HL-60 (cell line): ENCODE results near the gene AKNA.
"Not testable (repeated sequence)": the region's sequence is repeated elsewhere in the genome, so short reads cannot be mapped to it uniquely, and the experiment has no call there.

ENCODE experiments used
- DNase-seq, 2 experiments: peaks; one replicate each; pipeline ENCODE4 v3.0.0-alpha.2; 2010 to 2020; ENCODE audit warnings: low read depth in 1 of 2, low spot score in 1 of 2
- H3K27ac ChIP-seq: fragments of 250-450 bp; sonication (Bioruptor Pico); replicated peaks from 2 replicates; pipeline ENCODE4 v1.5.1; 2020; ENCODE audit warnings: mild to moderate bottlenecking, moderate library complexity
- H3K27me3 ChIP-seq: fragments of 250-450 bp; sonication (Bioruptor Pico); 2 replicates; pipeline ENCODE4 v1.5.1; 2021; ENCODE audit warnings: mild to moderate bottlenecking, moderate library complexity; ENCODE audit not compliant: insufficient read depth, poor library complexity, severe bottlenecking
- H3K4me3 ChIP-seq: replicated peaks from 2 replicates; pipeline ENCODE4 v1.5.1; 2011; ENCODE audit warnings: mild to moderate bottlenecking, control low read depth, low read length; ENCODE audit not compliant: insufficient read depth
- GABPA ChIP-seq: IDR thresholded peaks from 2 replicates; pipeline ENCODE4 v1.6.1; 2012; ENCODE audit warnings: low read depth
- POLR2AphosphoS5 ChIP-seq: IDR thresholded peaks from 2 replicates; pipeline ENCODE4 v1.6.1; 2012; ENCODE audit warnings: low read depth
- SPI1 ChIP-seq: IDR thresholded peaks from 2 replicates; pipeline ENCODE4 v1.6.1; 2012; ENCODE audit warnings: low read depth, mild to moderate bottlenecking, borderline replicate concordance
- TF ChIP-seq, protein P1 (sequence below): IDR thresholded peaks from one replicate; pipeline ENCODE4 v1.5.1; 2011; ENCODE audit warnings: low read length, control low read depth, inconsistent platforms; ENCODE audit not compliant: insufficient read depth
- TF ChIP-seq, protein P2 (sequence below): IDR thresholded peaks from 2 replicates; pipeline ENCODE4 v1.6.1; 2012; ENCODE audit warnings: low read depth; ENCODE audit not compliant: insufficient replicate concordance

Gene AKNA

DNA sequence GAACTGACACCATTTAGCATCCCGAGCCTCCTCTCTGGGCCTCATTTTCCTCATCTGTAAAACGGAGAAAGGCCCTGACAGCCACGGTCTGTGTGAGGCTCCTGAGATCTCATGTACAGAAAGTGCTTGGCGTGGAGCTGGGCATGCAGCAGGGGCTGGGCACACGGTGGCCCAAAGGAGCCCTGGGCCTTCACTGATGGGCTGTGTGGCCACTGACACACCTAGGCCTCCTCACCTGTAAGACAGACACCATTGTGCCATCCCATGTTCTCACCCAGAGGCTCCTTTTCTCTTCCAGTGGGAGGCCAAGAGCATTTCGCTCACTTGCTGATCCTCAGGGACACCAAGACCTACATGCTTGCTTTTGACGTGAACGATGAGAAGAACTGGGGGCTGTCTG lies 63.3 kb downstream of the AKNA start:
- H3K27ac ChIP-seq = no peak overlapping the region
- no peaks in the 10 kb centered on the region for H3K27me3 ChIP-seq
- H3K4me3 ChIP-seq = no peak overlapping the region
- DNase-seq = no peak
- no peak for TF ChIP-seq GABPA
- no peak for TF ChIP-seq SPI1
- no peak for TF ChIP-seq POLR2AphosphoS5
- TF ChIP-seq, protein P1, sequence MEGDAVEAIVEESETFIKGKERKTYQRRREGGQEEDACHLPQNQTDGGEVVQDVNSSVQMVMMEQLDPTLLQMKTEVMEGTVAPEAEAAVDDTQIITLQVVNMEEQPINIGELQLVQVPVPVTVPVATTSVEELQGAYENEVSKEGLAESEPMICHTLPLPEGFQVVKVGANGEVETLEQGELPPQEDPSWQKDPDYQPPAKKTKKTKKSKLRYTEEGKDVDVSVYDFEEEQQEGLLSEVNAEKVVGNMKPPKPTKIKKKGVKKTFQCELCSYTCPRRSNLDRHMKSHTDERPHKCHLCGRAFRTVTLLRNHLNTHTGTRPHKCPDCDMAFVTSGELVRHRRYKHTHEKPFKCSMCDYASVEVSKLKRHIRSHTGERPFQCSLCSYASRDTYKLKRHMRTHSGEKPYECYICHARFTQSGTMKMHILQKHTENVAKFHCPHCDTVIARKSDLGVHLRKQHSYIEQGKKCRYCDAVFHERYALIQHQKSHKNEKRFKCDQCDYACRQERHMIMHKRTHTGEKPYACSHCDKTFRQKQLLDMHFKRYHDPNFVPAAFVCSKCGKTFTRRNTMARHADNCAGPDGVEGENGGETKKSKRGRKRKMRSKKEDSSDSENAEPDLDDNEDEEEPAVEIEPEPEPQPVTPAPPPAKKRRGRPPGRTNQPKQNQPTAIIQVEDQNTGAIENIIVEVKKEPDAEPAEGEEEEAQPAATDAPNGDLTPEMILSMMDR = no peak
- TF ChIP-seq, protein P2, sequence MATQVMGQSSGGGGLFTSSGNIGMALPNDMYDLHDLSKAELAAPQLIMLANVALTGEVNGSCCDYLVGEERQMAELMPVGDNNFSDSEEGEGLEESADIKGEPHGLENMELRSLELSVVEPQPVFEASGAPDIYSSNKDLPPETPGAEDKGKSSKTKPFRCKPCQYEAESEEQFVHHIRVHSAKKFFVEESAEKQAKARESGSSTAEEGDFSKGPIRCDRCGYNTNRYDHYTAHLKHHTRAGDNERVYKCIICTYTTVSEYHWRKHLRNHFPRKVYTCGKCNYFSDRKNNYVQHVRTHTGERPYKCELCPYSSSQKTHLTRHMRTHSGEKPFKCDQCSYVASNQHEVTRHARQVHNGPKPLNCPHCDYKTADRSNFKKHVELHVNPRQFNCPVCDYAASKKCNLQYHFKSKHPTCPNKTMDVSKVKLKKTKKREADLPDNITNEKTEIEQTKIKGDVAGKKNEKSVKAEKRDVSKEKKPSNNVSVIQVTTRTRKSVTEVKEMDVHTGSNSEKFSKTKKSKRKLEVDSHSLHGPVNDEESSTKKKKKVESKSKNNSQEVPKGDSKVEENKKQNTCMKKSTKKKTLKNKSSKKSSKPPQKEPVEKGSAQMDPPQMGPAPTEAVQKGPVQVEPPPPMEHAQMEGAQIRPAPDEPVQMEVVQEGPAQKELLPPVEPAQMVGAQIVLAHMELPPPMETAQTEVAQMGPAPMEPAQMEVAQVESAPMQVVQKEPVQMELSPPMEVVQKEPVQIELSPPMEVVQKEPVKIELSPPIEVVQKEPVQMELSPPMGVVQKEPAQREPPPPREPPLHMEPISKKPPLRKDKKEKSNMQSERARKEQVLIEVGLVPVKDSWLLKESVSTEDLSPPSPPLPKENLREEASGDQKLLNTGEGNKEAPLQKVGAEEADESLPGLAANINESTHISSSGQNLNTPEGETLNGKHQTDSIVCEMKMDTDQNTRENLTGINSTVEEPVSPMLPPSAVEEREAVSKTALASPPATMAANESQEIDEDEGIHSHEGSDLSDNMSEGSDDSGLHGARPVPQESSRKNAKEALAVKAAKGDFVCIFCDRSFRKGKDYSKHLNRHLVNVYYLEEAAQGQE = no peak

DNA sequence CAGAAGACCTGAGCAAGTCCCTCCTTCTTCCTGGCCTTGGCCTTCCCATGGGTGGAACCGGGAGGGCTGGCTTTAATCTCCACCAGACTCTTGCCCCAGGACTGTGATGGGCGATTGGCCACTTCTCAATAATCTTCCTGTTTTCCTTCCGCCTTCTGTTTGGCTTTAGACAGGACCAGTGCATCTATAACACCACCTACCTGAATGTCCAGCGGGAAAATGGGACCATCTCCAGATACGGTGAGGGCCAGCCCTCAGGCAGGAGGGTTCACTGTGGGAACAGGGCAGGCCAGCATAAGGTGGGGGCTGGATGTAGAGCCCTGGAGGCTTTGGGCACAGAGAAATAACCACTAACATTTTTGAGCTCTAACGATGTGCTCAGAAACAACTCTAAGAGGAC lies 63.9 kb downstream of the AKNA start:
- H3K27ac ChIP-seq, H3K27me3 ChIP-seq, H3K4me3 ChIP-seq, DNase-seq: not testable (repeated sequence)

DNA sequence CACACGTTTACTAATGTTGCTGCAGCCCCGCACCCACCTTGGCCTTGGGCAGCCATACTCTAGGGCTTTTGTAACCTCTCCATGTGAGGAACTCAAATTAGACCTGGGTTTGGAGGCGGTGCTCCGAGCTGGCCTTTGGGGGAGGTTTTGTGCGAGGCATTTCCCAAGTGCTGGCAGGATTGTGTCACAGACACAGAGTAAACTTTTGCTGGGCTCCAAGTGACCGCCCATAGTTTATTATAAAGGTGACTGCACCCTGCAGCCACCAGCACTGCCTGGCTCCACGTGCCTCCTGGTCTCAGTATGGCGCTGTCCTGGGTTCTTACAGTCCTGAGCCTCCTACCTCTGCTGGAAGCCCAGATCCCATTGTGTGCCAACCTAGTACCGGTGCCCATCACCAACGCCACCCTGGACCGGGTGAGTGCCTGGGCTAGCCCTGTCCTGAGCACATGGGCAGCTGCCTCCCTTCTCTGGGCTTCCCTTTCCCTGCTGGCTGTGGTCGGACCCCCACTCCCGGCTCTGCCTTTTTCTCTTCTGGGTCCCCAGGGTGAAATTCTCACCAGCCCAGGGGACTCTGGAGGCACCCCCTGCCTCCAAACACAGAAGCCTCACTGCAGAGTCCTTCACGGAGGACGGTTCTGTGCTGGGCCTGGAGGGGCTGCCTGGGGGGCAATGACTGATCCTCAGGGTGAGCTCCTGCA lies 64.8 kb downstream of the AKNA start, which contains the start of gene ORM1:
Gene ORM1, plus strand, starts transcription at position 268 of the 701 bp plus-strand sequence. Its CDS starts 36 bp downstream, at position 304.
- DNase-seq, H3K4me3 ChIP-seq, H3K27me3 ChIP-seq: not testable (repeated sequence)
- H3K27ac ChIP-seq = peak within 1 kb of the TSS; percentile 36; the same call in 1 of the 2 replicates

DNA sequence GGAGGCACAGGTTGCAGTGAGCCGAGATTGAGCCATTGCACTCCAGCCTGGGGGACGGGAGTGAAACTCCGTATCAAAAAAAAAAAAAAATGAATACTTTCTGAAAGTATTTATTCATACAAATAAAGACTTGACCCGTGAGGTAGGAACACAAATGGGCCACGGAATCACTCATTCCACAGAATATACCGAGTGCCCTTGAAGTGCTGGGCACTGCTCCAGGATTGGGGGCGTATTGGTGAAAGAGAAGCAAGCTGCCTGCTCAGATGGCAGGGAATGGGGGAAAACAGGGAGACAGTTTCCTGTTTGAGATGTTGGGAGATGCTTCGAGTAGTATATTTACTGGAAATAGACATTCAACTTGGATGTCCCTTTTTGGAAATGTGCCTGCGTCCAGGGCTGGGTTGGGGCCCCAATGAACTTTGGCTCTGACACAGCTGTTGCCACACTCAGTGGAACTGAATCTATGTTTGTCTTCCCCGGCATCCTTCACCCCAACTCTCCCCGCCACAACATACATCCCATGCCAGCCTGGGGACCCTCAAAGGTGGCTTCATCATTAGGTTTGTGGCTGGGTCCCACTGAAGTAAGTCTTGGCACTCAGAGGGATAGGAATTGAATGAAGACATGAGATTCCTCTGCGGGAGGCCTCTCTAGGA lies 65.5 kb downstream of the AKNA start:
- H3K27me3 ChIP-seq, H3K4me3 ChIP-seq, DNase-seq: not testable (repeated sequence)
- peak overlapping the region; percentile 36; the same call in 1 of the 2 replicates for H3K27ac ChIP-seq

DNA sequence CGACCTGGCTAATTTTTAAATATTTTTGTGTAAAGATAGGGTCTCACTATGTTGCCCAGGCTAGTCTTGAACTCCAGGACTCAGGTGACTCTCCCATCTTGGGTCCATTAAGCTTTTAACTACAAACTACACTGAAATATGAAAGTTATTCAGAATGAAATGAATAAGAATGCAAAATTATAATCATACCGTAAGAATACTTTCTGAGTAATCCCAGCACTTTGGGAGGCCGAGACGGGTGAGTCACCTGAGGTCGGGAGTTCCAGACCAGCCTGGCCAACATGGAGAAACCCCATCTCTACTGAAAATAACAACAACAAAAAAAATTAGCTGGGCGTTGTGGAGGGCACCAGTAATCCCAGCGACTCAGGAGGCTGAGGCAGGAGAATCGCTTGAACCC lies 66.0 kb downstream of the AKNA start:
- H3K27me3 ChIP-seq = no peaks in the 10 kb centered on the region
- H3K4me3 ChIP-seq = no peak overlapping the region
- H3K27ac ChIP-seq = no peak overlapping the region
- no peak for DNase-seq
- TF ChIP-seq GABPA (no peak), SPI1 (no peak)
- TF ChIP-seq, protein P1 = no peak
- TF ChIP-seq, protein P2 = no peak

DNA sequence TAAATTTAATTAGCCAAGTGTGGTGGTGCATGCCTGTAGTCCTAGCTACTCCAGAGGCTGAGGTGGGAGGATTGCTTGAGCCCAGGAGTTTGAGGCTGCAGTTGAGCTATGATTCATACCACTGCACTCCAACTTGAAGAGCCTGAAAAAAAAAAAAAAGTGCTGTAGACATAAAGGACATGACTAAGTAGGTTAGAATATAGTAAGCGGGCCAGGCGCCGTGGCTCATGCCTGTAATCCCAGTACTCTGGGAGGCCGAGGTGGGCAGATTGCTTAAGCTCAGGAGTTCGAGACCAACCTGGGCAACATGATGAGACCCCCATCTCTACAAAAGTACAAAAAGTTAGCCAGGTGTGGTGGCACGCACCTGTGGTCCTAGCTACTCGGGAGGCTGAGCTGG lies 67.1 kb downstream of the AKNA start:
- H3K27ac ChIP-seq, DNase-seq, H3K27me3 ChIP-seq, H3K4me3 ChIP-seq: not testable (repeated sequence)
